Naive thymus-derived CD4-positive, alpha-beta T cell (primary cell): ENCODE measurements around the gene WWOX. TPM values are rescaled to one million over a fixed set of nuclear protein-coding genes. Genes with fewer than 3 reads are reported as not detected.

Experiments used
- ATAC-seq: fragments of 150-1000 bp; cut with Tn5 transposase; 2 replicates; pipeline ENCODE4 v1.10.0; 2021; ENCODE audit warnings: mild to moderate bottlenecking, moderate library complexity
- CTCF ChIA-PET: fragments of 350-600 bp; sonication (Branson Sonifier 250); formaldehyde crosslinking; loops from one replicate; lab custom pipeline; 2021; ENCODE audit warnings: antibody characterized with exemption; lab: Charles Lee
- POLR2A ChIA-PET: fragments of 350-600 bp; sonication (Branson Sonifier 250); formaldehyde crosslinking; loops from one replicate; lab custom pipeline; 2021; ENCODE audit warnings: antibody characterized with exemption, inconsistent platforms; lab: Charles Lee
- DNase-seq, 9 donors: peaks; one replicate each; pipeline versions ENCODE4 v3.0.0 to v3.0.0-alpha.2; 2020 to 2022; ENCODE audit warnings: mixed read lengths in 1 of 9
- H3K27ac ChIP-seq: one replicate; pipeline ENCODE4 v1.7.0; 2013; ENCODE audit warnings: mild to moderate bottlenecking, low read depth, low read length, moderate library complexity
- H3K27me3 ChIP-seq, 2 donors: one replicate each; pipeline ENCODE4 v1.7.0; 2013; ENCODE audit warnings: low read length in 2 of 2, mild to moderate bottlenecking in 2 of 2, moderate library complexity in 2 of 2; ENCODE audit not compliant: control insufficient read depth in 2 of 2, insufficient read depth in 2 of 2
- H3K36me3 ChIP-seq, 3 experiments: 1 replicate in 2 of 3; 2 replicates in 1 of 3; pipeline ENCODE4 v1.7.0; 2013; ENCODE audit warnings: low read length in 3 of 3, mild to moderate bottlenecking in 3 of 3, moderate library complexity in 1 of 3; ENCODE audit not compliant: insufficient read depth in 3 of 3, control insufficient read depth in 2 of 3
- H3K4me1 ChIP-seq, 2 donors: one replicate each; pipeline ENCODE4 v1.7.0; 2013; ENCODE audit warnings: low read length in 2 of 2, mild to moderate bottlenecking in 2 of 2, moderate library complexity in 1 of 2; ENCODE audit not compliant: control insufficient read depth in 2 of 2, insufficient read depth in 2 of 2
- H3K4me3 ChIP-seq: 2 replicates; pipeline ENCODE4 v1.7.0; 2013; ENCODE audit warnings: mild to moderate bottlenecking, low read length
- H3K9me3 ChIP-seq, 3 experiments: 1 replicate in 2 of 3; 2 replicates in 1 of 3; pipeline ENCODE4 v1.7.0; 2013; ENCODE audit warnings: low read length in 3 of 3; ENCODE audit not compliant: control insufficient read depth in 2 of 3
- H3K27ac Mint-ChIP-seq, 9 donors: one replicate each; pipeline ENCODE4 v1.8.0; 2020 to 2022; ENCODE audit warnings: mixed read lengths in 9 of 9, mild to moderate bottlenecking in 8 of 9, moderate library complexity in 5 of 9, inconsistent platforms in 2 of 9
- H3K27me3 Mint-ChIP-seq, 5 donors: one replicate each; pipeline ENCODE4 v1.8.0; 2021 to 2022; ENCODE audit warnings: mixed read lengths in 5 of 5, mild to moderate bottlenecking in 1 of 5
- H3K36me3 Mint-ChIP-seq, 5 donors: one replicate each; pipeline ENCODE4 v1.8.0; 2020 to 2022; ENCODE audit warnings: mixed read lengths in 5 of 5, mild to moderate bottlenecking in 3 of 5, inconsistent platforms in 1 of 5
- H3K4me1 Mint-ChIP-seq, 7 donors: one replicate each; pipeline ENCODE4 v1.8.0; 2020 to 2022; ENCODE audit warnings: mixed read lengths in 7 of 7, mild to moderate bottlenecking in 3 of 7, inconsistent platforms in 1 of 7
- H3K4me3 Mint-ChIP-seq, 10 donors: one replicate each; pipeline ENCODE4 v1.8.0; 2020 to 2022; ENCODE audit warnings: mild to moderate bottlenecking in 10 of 10, mixed read lengths in 10 of 10, moderate library complexity in 6 of 10, inconsistent platforms in 2 of 10
- H3K9me3 Mint-ChIP-seq, 11 donors: one replicate each; pipeline ENCODE4 v1.8.0; 2020 to 2022; ENCODE audit warnings: mixed read lengths in 11 of 11, mild to moderate bottlenecking in 4 of 11, inconsistent platforms in 1 of 11, moderate library complexity in 1 of 11
- intact Hi-C, 2 donors: fragments of 100-400 bp; cut with micrococcal nuclease; formaldehyde crosslinking; loops; one replicate each; pipeline ENCODE4 v1.15.1; 2023
- polyA plus RNA-seq, 2 donors: library from polyadenylated mRNA; unstranded; fragments of 300-500 nt; fragmentation: Illumina TruSeq; gene quantifications; one replicate each; pipeline ENCODE4 v1.2.3, GENCODE V29; 2021
- total RNA-seq, 6 experiments: library from RNA in 5 of 6; stranded (reverse) in 5 of 6; gene quantifications; 1 replicate in 5 of 6; 2 replicates in 1 of 6; pipeline ENCODE4 v1.2.3 and lab custom pipeline; 2021 to 2026

Gene WWOX
- total and polyA plus RNA-seq, 7 experiments from 2014 or later: 13.8 to 31.1 (median 20.8) TPM

- DNase-seq (no peak), ATAC-seq (no peak)
- no peak overlapping the region for H3K27ac Mint-ChIP-seq
- ChIA-PET CTCF (no interaction called here), POLR2A (no interaction called here)
- no peaks in the 10 kb centered on the region for H3K4me1 Mint-ChIP-seq
- H3K9me3 Mint-ChIP-seq: peaks cover 0 to 39% (median 9%) of the 10 kb centered on the region in 11 donors
- H3K9me3 ChIP-seq: no peaks in the 10 kb centered on the region
- no peak overlapping the region for H3K4me3 Mint-ChIP-seq
- no peaks in the 10 kb centered on the region for H3K36me3 ChIP-seq
- no peaks in the 10 kb centered on the region for H3K27me3 Mint-ChIP-seq
- no peak overlapping the region for H3K4me3 ChIP-seq
- intact Hi-C loops: no loop called here
- H3K27me3 ChIP-seq: no peaks in the 10 kb centered on the region
- H3K36me3 Mint-ChIP-seq: peaks cover 0 to 46% (median 31%) of the 10 kb centered on the region in 5 donors
- H3K4me1 ChIP-seq: no peaks in the 10 kb centered on the region
- no peak overlapping the region for H3K27ac ChIP-seq
Observed at GRCh38 chr16:78340590-78340989, 241.1 kb downstream of the WWOX start.

GRCh38 chr16:78348068-78348467 is 248.6 kb downstream of the WWOX start:
- intact Hi-C loops: no loop called here
- Histone ChIP-seq H3K9me3 (no peaks in the 10 kb centered on the region), H3K4me1 (no peaks in the 10 kb centered on the region), H3K4me3 (no peak overlapping the region), H3K27me3 (no peaks in the 10 kb centered on the region), H3K36me3 (no peaks in the 10 kb centered on the region), H3K27ac (no peak overlapping the region)
- H3K36me3 Mint-ChIP-seq: peaks cover 0 to 34% (median 21%) of the 10 kb centered on the region in 5 donors
- ChIA-PET POLR2A (no interaction called here), CTCF (no interaction called here)
- no peaks in the 10 kb centered on the region for H3K4me1 Mint-ChIP-seq
- no peak overlapping the region for H3K4me3 Mint-ChIP-seq
- H3K9me3 Mint-ChIP-seq: peaks cover 0 to 9% (median 4%) of the 10 kb centered on the region in 11 donors
- DNase-seq: no peak
- no peak for ATAC-seq
- H3K27ac Mint-ChIP-seq: no peak overlapping the region
- H3K27me3 Mint-ChIP-seq: no peaks in the 10 kb centered on the region

GRCh38 chr16:78348886-78349285 is 249.4 kb downstream of the WWOX start:
- ChIA-PET CTCF (no interaction called here), POLR2A (no interaction called here)
- peaks cover 0 to 8% (median 2%) of the 10 kb centered on the region in 11 donors for H3K9me3 Mint-ChIP-seq
- Histone ChIP-seq H3K36me3 (no peaks in the 10 kb centered on the region), H3K27ac (no peak overlapping the region), H3K9me3 (no peaks in the 10 kb centered on the region), H3K4me1 (no peaks in the 10 kb centered on the region), H3K27me3 (no peaks in the 10 kb centered on the region), H3K4me3 (no peak overlapping the region)
- H3K4me1 Mint-ChIP-seq: no peaks in the 10 kb centered on the region
- ATAC-seq (no peak), DNase-seq (no peak)
- peaks cover 0 to 27% (median 15%) of the 10 kb centered on the region in 5 donors for H3K36me3 Mint-ChIP-seq
- H3K27ac Mint-ChIP-seq: no peak overlapping the region
- no peaks in the 10 kb centered on the region for H3K27me3 Mint-ChIP-seq
- intact Hi-C loops: no loop called here
- no peak overlapping the region for H3K4me3 Mint-ChIP-seq

- Mint-ChIP-seq H3K4me1 (no peaks in the 10 kb centered on the region), H3K27ac (no peak overlapping the region), H3K4me3 (no peak overlapping the region), H3K9me3 (peaks cover 0 to 5% (median 0%) of the 10 kb centered on the region in 11 donors), H3K36me3 (peaks cover 0 to 25% (median 13%) of the 10 kb centered on the region in 5 donors), H3K27me3 (no peaks in the 10 kb centered on the region)
- H3K36me3 ChIP-seq: no peaks in the 10 kb centered on the region
- DNase-seq: no peak
- H3K9me3 ChIP-seq: no peaks in the 10 kb centered on the region
- POLR2A ChIA-PET: no interaction called here
- H3K4me1 ChIP-seq: no peaks in the 10 kb centered on the region
- no peak for ATAC-seq
- H3K27ac ChIP-seq: no peak overlapping the region
- intact Hi-C loops: no loop called here
- no peaks in the 10 kb centered on the region for H3K27me3 ChIP-seq
- H3K4me3 ChIP-seq: no peak overlapping the region
- CTCF ChIA-PET: no interaction called here
Observed at GRCh38 chr16:78352184-78352583, 252.7 kb downstream of the WWOX start.

GRCh38 chr16:78353640-78354275 is 254.3 kb downstream of the WWOX start:
- ChIA-PET CTCF (no interaction called here), POLR2A (no interaction called here)
- no peak for ATAC-seq
- Histone ChIP-seq H3K27me3 (no peaks in the 10 kb centered on the region), H3K36me3 (no peaks in the 10 kb centered on the region), H3K9me3 (no peaks in the 10 kb centered on the region), H3K4me3 (no peak overlapping the region), H3K4me1 (no peaks in the 10 kb centered on the region), H3K27ac (no peak overlapping the region)
- DNase-seq: no peak
- Mint-ChIP-seq H3K9me3 (peaks cover 0 to 4% (median 0%) of the 10 kb centered on the region in 11 donors), H3K4me3 (no peak overlapping the region), H3K27ac (no peak overlapping the region), H3K36me3 (peaks cover 0 to 25% (median 8%) of the 10 kb centered on the region in 5 donors), H3K4me1 (no peaks in the 10 kb centered on the region), H3K27me3 (no peaks in the 10 kb centered on the region)
- intact Hi-C loops: no loop called here

GRCh38 chr16:78362524-78363135 is 263.2 kb downstream of the WWOX start:
- no peaks in the 10 kb centered on the region for H3K27me3 ChIP-seq
- ATAC-seq: no peak

More at GRCh38 chr16:78362524-78363135, 263.2 kb downstream of the WWOX start:
- Histone ChIP-seq H3K27ac (no peak overlapping the region), H3K4me1 (no peaks in the 10 kb centered on the region), H3K9me3 (no peaks in the 10 kb centered on the region), H3K36me3 (no peaks in the 10 kb centered on the region), H3K4me3 (no peak overlapping the region)
- ChIA-PET CTCF (no interaction called here), POLR2A (no interaction called here)
- Mint-ChIP-seq H3K36me3 (peaks cover 0 to 10% (median 0%) of the 10 kb centered on the region in 5 donors), H3K4me1 (no peaks in the 10 kb centered on the region), H3K4me3 (no peak overlapping the region), H3K9me3 (no peaks in the 10 kb centered on the region), H3K27me3 (no peaks in the 10 kb centered on the region), H3K27ac (no peak overlapping the region)
- intact Hi-C loops: no loop called here
- DNase-seq: no peak
